DOHH2 (cell line): Measurements from ENCODE around the gene CD9.

ENCODE experiments used
- H3F3A ChIP-seq: fragments of 200-600 bp; sonication (generic), shearing (Covaris generic); 2 replicates; pipeline ENCODE4 v1.6.0; 2016; ENCODE audit warnings: antibody characterized with exemption, mild to moderate bottlenecking; ENCODE audit not compliant: control insufficient read depth, insufficient read depth
- H3K27ac ChIP-seq: fragments of 200-600 bp; sonication (generic); 2 replicates; pipeline ENCODE4 v1.5.1; 2014; ENCODE audit warnings: low read depth, mild to moderate bottlenecking, low read length, moderate library complexity
- H3K27me3 ChIP-seq: fragments of 200-600 bp; sonication (generic); 2 replicates; pipeline ENCODE4 v1.6.1; 2014; ENCODE audit warnings: mild to moderate bottlenecking, low read length, mixed read lengths; ENCODE audit not compliant: control insufficient read depth
- H3K36me3 ChIP-seq: fragments of 200-600 bp; sonication (generic); 2 replicates; pipeline ENCODE4 v1.6.1; 2014; ENCODE audit warnings: mild to moderate bottlenecking, low read length, moderate library complexity, mixed read lengths; ENCODE audit not compliant: control insufficient read depth
- H3K4me1 ChIP-seq: fragments of 200-600 bp; sonication (generic); 2 replicates; pipeline ENCODE4 v1.6.1; 2014; ENCODE audit warnings: mild to moderate bottlenecking, low read length, mixed read lengths; ENCODE audit not compliant: control insufficient read depth
- H3K4me2 ChIP-seq: fragments of 200-600 bp; sonication (generic); 2 replicates; pipeline ENCODE4 v1.6.0; 2014; ENCODE audit warnings: mild to moderate bottlenecking, low read length, moderate library complexity
- H3K4me3 ChIP-seq: fragments of 200-600 bp; sonication (generic); 2 replicates; pipeline ENCODE4 v1.5.1; 2014; ENCODE audit warnings: mild to moderate bottlenecking, low read length, mixed read lengths
- H3K79me2 ChIP-seq: fragments of 200-600 bp; sonication (generic); 2 replicates; pipeline ENCODE4 v1.6.1; 2014; ENCODE audit warnings: mild to moderate bottlenecking, low read length, mixed read lengths; ENCODE audit not compliant: control insufficient read depth
- H3K9me2 ChIP-seq: fragments of 200-600 bp; sonication (generic); replicated peaks from 2 replicates; pipeline ENCODE4 v1.6.1; 2014; ENCODE audit warnings: mild to moderate bottlenecking, low read length, mixed read lengths; ENCODE audit not compliant: control insufficient read depth
- H3K9me3 ChIP-seq: fragments of 200-600 bp; sonication (generic); 2 replicates; pipeline ENCODE4 v1.6.1; 2014; ENCODE audit warnings: antibody characterized with exemption, low read length, mixed read lengths; ENCODE audit not compliant: control insufficient read depth, insufficient read depth
- H4K20me1 ChIP-seq: fragments of 200-600 bp; sonication (generic); 2 replicates; pipeline ENCODE4 v1.6.0; 2014; ENCODE audit warnings: low read depth, mild to moderate bottlenecking, antibody characterized with exemption, low read length, moderate library complexity; ENCODE audit not compliant: control insufficient read depth, insufficient read depth
- EZH2phosphoT487 ChIP-seq: fragments of 200-600 bp; sonication (generic); IDR thresholded peaks from 2 replicates; pipeline ENCODE4 v1.6.1; 2017; ENCODE audit warnings: borderline replicate concordance, mild to moderate bottlenecking, antibody characterized with exemption, low read length, moderate library complexity, mixed read lengths
- TF ChIP-seq, protein P1 (sequence below): fragments of 200-600 bp; sonication (generic); IDR thresholded peaks from one replicate; pipeline ENCODE4 v1.5.1; 2014; ENCODE audit warnings: antibody characterized with exemption, mild to moderate bottlenecking, low read depth, low read length; ENCODE audit not compliant: poor library complexity, severe bottlenecking

Gene CD9

DNA sequence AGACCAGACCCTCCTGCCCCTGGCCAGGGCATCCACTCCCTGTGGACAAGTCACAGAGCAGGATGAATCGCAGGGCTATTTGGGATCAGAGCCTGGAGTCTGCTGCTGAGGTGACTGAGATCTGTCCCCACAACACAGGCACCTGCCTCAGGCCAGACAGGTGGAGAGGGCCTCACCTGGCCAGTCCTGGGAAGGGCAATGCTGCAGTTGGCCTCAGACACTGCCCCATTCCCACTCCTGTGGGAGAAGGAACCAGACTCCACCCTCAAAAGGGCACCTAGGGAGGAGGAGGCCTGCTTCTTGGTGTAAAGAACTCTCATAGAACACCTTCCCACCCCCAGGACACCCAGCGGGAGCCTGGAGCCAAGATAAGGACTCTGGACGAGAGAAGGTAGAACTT is 62.0 kb downstream of the CD9 start:
- no peak overlapping the region for H3K4me3 ChIP-seq
- no peaks in the 10 kb centered on the region for H3K36me3 ChIP-seq
- no peaks in the 10 kb centered on the region for H3K9me2 ChIP-seq
- peaks cover 5% of the 10 kb centered on the region for H3K27me3 ChIP-seq
- TF ChIP-seq, protein P1, sequence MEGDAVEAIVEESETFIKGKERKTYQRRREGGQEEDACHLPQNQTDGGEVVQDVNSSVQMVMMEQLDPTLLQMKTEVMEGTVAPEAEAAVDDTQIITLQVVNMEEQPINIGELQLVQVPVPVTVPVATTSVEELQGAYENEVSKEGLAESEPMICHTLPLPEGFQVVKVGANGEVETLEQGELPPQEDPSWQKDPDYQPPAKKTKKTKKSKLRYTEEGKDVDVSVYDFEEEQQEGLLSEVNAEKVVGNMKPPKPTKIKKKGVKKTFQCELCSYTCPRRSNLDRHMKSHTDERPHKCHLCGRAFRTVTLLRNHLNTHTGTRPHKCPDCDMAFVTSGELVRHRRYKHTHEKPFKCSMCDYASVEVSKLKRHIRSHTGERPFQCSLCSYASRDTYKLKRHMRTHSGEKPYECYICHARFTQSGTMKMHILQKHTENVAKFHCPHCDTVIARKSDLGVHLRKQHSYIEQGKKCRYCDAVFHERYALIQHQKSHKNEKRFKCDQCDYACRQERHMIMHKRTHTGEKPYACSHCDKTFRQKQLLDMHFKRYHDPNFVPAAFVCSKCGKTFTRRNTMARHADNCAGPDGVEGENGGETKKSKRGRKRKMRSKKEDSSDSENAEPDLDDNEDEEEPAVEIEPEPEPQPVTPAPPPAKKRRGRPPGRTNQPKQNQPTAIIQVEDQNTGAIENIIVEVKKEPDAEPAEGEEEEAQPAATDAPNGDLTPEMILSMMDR: no peak
- TF ChIP-seq EZH2phosphoT487: no peak
- H3K4me1 ChIP-seq: no peaks in the 10 kb centered on the region
- H3F3A ChIP-seq: no peaks in the 10 kb centered on the region
- no peak overlapping the region for H3K27ac ChIP-seq
- H4K20me1 ChIP-seq: no peaks in the 10 kb centered on the region
- H3K79me2 ChIP-seq: no peaks in the 10 kb centered on the region
- H3K4me2 ChIP-seq: no peak overlapping the region
- no peaks in the 10 kb centered on the region for H3K9me3 ChIP-seq

DNA sequence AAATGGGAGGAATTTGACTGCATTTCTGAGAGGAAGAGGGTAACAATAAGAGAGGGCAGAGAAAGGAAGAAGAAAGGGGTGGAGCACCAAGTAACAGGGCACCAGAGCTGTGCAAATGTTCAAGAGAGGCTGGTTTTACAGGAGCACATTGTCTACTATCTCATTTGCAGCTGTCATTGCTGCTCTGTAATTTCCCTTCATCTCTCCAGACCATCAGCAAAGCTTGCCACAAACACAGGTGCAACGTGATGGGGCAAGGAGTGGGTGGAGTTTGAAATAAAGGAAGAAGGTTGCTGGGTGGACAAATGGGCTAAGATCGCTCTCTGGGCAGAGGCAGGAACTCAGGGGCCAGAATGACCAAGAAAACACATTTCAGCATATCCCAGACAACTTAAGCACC is 62.4 kb downstream of the CD9 start:
- no peaks in the 10 kb centered on the region for H3K9me2 ChIP-seq
- H3K4me2 ChIP-seq: no peak overlapping the region

DNA sequence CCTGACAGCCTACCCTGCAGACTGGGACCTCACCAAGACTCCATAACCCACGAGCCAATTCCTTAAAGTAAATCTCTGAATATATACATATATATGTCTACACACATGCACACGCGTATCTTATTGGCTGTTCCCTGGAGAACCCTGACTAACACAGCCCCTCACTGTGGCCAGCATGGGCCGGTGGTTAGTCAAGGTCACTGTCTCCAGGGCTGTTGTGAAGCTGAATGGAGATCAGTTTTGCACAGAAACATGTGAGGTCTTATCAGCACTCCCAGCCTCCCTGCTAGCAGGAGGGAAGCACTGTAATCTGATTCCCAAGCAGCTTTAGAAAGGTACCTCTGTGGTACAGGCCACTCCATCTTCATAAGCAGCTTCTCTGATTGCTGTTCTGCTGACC is 63.7 kb downstream of the CD9 start:
- no peaks in the 10 kb centered on the region for H4K20me1 ChIP-seq
- no peak overlapping the region for H3K4me3 ChIP-seq
- TF ChIP-seq, protein P1: no peak
- no peak for TF ChIP-seq EZH2phosphoT487
- no peaks in the 10 kb centered on the region for H3K4me1 ChIP-seq
- H3F3A ChIP-seq: no peaks in the 10 kb centered on the region
- H3K9me3 ChIP-seq: no peaks in the 10 kb centered on the region
- H3K27me3 ChIP-seq: no peaks in the 10 kb centered on the region
- no peak overlapping the region for H3K27ac ChIP-seq
- H3K4me2 ChIP-seq: no peak overlapping the region
- no peaks in the 10 kb centered on the region for H3K79me2 ChIP-seq
- H3K9me2 ChIP-seq: no peaks in the 10 kb centered on the region
- no peaks in the 10 kb centered on the region for H3K36me3 ChIP-seq

More for the DNA sequence above, 62.4 kb downstream of the CD9 start:
- peaks cover 5% of the 10 kb centered on the region for H3K27me3 ChIP-seq
- H4K20me1 ChIP-seq: no peaks in the 10 kb centered on the region
- H3K9me3 ChIP-seq: no peaks in the 10 kb centered on the region
- H3K4me3 ChIP-seq: no peak overlapping the region
- TF ChIP-seq, protein P1: no peak
- no peak for TF ChIP-seq EZH2phosphoT487
- no peaks in the 10 kb centered on the region for H3K36me3 ChIP-seq
- H3F3A ChIP-seq: no peaks in the 10 kb centered on the region
- H3K79me2 ChIP-seq: no peaks in the 10 kb centered on the region
- H3K4me1 ChIP-seq: no peaks in the 10 kb centered on the region
- no peak overlapping the region for H3K27ac ChIP-seq
